ENCODE results near the gene ADD1.
"Not testable (repeated sequence)": the region's sequence is repeated elsewhere in the genome, so short reads cannot be mapped to it uniquely, and the experiment has no call there.

Gene ADD1

GRCh38 chr4:2948895-2949781 lies 105.5 kb downstream of the ADD1 start:
- DNase-seq = no peak

- no peak for DNase-seq
Observed at GRCh38 chr4:2949782-2950125, 106.1 kb downstream of the ADD1 start.

DNA sequence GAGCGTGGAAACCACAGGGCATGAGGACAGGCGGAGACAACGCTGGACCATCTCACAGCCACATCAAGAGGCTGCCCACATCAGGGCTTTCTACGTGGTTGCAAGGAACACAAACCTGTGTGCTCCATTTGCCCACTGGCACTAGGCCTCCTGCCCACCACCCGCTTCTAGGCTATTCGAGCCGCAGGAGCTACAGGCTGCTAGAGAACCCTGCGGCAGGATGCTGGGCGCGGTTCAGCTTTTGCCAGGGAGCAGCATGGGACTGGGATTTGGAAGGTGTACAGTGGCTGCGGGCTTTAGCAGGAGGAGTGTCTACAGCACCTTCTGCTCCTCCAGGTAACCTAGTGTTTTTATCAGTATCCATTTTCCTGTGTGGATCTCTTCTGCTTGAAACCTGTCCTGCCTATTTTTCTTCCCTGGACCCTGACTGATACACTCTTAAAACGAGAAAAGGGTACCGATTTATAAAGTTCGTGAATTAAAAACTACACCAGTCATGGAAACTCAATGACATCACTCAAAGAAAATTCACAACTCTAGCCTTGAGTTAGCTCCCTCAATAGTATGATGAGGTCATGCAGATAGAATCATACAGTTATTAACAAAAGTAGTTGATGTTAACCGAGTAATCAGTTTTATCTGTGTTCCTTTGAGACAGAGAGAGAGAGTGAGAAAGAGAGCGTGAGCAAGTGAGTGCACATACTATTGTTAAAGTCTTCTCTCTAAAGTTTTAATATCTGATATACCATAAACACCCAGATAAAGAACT lies 106.8 kb downstream of the ADD1 start:
- no peak for DNase-seq

DNA sequence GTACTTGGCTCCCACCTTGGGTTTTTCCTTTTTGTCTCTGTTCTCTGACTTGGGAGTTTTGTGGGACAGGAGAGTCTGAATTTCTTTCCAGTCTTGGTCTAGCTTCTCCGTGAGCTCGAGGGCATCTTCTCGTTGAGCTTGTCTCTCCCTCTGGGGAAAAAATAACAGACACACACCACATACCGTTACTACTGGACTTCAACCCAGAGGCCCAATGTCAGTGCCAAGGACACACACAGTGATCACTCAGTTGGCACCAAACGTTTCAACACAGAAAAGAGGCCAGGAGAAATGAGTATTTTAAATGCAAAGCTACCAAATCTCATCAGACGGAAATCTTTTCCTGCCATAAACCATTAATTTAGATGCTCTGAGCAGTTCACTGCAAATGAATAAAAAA lies 109.9 kb downstream of the ADD1 start:
- DNase-seq = no peak

DNA sequence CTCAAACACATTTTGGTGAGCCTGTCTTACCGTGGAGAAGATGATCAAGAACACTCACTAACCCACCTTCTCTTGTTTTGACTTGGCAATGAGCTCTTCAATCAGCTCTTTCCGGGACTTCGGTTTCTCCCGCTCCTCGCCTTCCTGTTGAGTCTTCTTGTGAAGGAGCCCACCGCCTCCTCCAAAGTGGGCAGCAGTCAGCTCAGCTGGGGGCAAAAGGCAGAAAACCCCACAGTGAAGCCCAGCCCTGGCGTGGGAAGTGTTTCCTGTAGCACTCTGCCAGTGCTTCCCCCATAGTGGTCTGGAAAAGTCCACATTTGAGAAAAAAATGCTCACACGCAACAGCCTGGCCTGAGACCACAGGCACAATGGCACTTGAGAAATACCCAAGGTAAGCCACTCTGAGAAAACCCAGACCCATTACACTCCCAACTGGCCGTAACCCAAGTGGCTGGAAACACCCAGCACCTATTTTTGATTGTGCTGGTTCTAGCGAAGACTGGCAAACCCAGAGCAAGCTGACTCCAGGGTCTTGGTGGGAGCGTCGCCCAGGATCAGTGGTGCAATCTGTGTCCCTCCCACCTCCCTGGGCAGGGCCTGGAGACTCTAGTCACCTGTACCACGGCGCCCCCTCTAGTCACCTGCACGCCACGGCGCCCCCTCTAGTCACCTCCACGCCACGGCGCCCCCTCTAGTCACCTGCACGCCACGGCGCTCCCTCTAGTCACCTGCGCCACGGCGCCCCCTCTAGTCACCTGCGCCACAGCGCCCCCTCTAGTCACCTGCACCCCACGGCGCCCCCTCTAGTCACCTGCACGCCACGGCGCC lies 110.9 kb downstream of the ADD1 start:
- DNase-seq = no peak

DNA sequence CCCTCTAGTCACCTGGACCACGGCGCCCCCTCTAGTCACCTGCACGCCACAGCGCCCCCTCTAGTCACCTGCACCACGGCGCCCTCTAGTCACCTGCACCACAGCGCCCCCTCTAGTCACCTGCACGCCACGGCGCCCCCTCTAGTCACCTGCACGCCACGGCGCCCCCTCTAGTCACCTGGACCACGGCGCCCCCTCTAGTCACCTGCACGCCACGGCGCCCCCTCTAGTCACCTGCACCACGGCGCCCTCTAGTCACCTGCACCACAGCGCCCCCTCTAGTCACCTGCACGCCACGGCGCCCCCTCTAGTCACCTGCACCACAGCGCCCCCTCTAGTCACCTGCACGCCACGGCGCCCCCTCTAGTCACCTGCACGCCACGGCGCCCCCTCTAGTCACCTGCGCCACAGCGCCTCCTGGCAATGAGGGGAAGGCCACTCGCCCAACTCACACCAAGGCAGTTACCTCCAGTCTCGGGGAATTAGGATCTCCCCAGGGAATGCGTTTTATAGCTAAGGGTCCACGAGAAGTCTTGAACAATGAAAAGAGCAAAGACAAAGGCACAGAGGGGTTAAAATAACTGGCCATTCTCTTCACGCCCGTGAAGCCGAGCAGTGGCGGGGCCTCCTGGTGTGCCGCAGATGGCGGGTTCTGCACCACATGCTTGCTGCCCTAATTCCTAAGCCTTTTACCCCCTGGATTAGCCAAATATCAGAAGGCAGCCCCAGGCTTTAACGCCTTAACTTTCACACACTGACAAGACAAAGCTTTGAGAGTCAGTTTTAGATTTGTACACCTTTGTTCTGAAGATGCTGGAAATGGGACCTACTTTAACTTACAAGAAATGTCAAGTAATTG lies 111.8 kb downstream of the ADD1 start:
- DNase-seq = not testable (repeated sequence)

DNA sequence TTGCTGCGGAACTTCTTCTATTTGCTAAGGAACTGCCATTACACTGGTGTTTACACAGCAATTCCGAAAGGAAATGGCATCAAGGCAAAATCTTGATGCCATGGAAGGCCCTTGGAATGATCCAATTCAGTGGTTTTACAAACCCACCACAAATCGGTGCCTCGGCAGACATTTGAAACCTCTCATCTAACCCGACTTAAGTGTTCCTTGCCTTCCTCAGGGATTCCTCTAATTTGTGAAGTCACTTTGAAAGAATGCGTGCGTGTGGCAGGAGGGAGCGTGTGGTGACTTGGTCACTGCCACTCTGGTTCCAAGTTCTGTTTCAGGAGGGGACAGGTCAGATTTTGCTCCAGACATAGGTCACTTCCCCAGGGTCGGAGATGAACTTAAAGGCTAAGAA lies 114.8 kb downstream of the ADD1 start:
- no peak for DNase-seq

DNA sequence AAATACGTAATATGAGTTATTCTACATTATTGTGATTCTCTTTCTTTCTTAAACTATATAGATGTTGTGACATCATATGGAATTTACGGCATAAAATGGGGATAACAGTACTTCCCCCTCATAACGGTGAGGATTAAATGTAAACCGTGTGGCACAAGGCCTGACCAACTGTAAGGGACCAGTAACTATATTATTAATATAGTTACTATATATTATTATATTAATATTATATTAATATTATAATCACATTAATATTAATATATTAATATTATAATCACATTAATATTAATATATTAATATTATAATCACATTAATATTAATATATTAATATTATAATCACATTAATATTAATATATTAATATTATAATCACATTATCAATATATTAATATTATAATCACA lies 116.8 kb downstream of the ADD1 start:
- not testable (repeated sequence) for DNase-seq

- DNase-seq = no peak
Observed at GRCh38 chr4:2961421-2961810, 117.8 kb downstream of the ADD1 start.

- no peak for DNase-seq
Observed at GRCh38 chr4:2961811-2962441, 118.3 kb downstream of the ADD1 start.

DNA sequence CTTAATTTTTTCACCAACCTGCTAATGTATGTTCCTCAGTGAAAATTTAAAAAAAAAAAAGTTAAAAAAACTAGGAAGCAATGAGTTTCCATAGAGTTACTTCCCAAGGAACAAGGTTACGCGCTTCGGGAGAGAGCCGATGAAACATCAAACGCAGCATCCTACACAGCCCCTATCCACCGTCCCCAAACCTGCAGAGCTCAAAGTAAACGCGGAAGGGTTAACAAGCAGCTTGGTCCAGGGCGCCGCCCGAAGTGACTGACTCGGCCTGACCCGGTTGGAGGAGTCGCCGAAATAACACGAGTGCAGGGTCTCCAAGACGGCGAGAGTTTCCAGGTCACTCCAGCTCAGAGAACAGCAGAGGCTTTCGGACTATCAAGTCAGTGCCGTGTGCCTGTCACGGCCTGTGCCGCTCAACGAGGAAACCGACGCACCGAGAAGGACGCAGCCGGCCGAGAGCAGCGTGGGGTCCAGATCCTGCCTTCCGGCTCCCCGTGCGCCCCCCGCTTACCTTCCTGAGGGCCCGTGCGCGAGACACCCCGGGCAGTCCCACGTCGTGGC lies 119.0 kb downstream of the ADD1 start:
- DNase-seq = no peak

GRCh38 chr4:2963175-2963965 lies 119.7 kb downstream of the ADD1 start, which contains the start of the genes GRK4 and NOP14:
GRK4 (plus strand) TSS chr4:2963571; CDS start chr4:2964071, 500 bp downstream.
NOP14 (minus strand) TSS chr4:2963406; CDS start chr4:2963319, 87 bp downstream.
- peak; percentile 96 for DNase-seq

DNA sequence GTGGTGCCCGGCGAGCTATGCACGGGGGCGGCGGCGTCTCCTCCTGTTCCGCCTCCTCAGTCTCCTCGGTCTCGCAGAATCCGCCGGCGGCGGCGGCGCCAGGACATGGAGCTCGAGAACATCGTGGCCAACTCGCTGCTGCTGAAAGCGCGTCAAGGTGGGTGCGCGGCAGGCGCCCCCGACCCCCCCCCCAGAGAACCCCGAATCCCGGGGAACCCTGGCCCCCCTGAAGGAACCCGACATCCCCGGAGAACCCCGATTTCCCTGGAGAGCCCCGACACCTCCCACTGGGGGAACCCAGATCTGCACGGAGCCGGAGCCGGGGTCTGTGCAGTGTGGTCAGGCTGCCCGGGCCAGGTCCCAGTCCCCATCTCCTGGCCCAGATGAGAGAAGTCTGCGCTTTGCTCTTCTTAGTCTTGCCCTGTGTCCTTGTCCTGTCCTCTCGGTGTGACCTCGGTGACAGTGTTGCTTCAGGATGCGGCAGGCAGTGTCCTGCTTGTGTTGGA lies 120.4 kb downstream of the ADD1 start:
- peak; percentile 32 for DNase-seq

GRCh38 chr4:2964706-2965258 lies 121.1 kb downstream of the ADD1 start:
- DNase-seq = no peak

DNA sequence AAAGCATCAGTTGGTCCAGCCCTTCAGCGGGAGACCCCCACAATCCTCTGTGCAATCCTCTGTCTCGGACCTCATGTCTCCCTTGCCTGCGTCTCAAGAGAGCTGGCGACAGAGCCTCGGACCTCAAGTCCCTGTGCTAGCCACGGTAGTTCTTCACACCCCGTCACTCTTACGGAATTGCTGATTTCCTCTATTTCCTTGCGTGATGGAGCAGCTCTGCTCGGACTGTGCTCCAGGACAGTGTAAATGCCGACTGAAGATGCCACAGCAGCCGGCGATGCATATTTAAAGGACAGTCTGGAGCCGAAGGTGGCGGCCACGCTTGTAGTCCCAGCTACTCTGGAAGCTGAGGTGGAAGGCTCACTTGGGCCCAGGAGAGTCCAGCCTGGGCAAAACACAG lies 121.6 kb downstream of the ADD1 start:
- DNase-seq = no peak

GRCh38 chr4:2968381-2968780 lies 124.7 kb downstream of the ADD1 start:
- DNase-seq = peak; percentile 33

- no peak for DNase-seq
Observed at GRCh38 chr4:2971275-2971674, 127.6 kb downstream of the ADD1 start.

- no peak for DNase-seq
Observed at GRCh38 chr4:2977211-2978088, 133.8 kb downstream of the ADD1 start.
